ENCODE measurements around the gene PHF23.

The PHF23 gene

DNA sequence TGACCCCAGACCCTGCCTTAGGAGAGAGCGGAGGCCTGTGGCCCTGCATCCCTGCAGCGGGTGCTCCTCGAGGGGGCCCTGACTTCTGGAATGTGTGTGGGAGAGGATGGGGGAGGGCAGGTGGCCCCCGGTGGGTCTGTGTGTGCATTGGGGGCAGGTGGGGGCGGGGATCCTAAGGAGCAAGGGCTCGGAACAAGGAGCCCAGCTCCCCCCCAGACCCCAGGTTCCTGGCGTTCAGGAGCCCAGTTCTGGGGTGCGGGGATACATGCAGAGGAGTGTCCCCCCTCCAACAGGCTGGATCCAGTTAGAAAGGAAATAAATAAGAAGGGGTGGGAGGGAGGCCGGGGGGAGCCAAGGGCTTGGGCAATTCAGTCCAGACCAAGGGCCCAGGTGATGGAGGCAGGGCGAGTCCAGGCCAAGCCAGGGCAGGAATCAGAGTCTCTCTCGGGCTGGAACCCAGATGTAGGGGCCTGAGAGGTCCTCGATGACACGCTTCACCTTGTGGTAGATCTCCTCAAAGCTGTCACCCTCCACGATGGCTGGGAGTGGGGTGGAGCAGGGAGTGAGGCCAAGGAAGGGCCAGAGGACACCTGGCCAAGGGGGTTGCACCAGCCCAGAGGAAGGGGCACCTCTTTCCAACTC is 48.9 kb downstream of the PHF23 start:
- Histone ChIP-seq H3K9me3 (no peaks in the 10 kb centered on the region), H3K27ac (no peak overlapping the region), H3K4me1 (ENCODE audit: control insufficient read depth in 1 of 2, insufficient read depth in 1 of 2, low read depth in 1 of 2, low read length in 1 of 2) (no peaks in the 10 kb centered on the region), H3K27me3 (no peaks in the 10 kb centered on the region), H3K4me3 (ENCODE audit: low read depth in 1 of 2, low read length in 1 of 2) (no peak overlapping the region), H3K36me3 (no peaks in the 10 kb centered on the region)
- TF ChIP-seq, protein P1, sequence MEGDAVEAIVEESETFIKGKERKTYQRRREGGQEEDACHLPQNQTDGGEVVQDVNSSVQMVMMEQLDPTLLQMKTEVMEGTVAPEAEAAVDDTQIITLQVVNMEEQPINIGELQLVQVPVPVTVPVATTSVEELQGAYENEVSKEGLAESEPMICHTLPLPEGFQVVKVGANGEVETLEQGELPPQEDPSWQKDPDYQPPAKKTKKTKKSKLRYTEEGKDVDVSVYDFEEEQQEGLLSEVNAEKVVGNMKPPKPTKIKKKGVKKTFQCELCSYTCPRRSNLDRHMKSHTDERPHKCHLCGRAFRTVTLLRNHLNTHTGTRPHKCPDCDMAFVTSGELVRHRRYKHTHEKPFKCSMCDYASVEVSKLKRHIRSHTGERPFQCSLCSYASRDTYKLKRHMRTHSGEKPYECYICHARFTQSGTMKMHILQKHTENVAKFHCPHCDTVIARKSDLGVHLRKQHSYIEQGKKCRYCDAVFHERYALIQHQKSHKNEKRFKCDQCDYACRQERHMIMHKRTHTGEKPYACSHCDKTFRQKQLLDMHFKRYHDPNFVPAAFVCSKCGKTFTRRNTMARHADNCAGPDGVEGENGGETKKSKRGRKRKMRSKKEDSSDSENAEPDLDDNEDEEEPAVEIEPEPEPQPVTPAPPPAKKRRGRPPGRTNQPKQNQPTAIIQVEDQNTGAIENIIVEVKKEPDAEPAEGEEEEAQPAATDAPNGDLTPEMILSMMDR (IDR thresholded peaks at IDR 0.05) = no peak

DNA sequence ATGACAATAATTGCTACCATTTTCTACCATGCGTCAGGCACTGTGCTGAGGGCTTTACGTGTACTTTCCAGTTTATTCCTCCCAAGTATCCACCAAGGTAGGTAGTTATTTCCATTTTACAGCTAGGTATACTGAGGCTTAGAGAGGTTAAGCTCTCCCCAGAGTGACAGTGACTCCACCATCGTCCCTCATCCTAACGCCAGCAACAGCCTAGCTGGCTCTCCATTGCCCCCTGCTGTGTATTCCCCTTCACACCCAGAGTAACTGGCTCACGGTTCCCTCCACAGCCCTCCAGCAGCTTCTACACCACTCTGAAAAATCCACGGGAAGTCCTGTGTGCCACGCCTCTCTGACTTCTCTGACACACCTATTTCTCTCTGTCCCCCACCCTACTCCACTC is 53.0 kb downstream of the PHF23 start:
- no peaks in the 10 kb centered on the region for H3K9me3 ChIP-seq
- H3K4me1 ChIP-seq (ENCODE audit: control insufficient read depth in 1 of 2, insufficient read depth in 1 of 2, low read depth in 1 of 2, low read length in 1 of 2) = no peaks in the 10 kb centered on the region
- TF ChIP-seq, protein P1 (IDR thresholded peaks at IDR 0.05) = no peak
- no peak overlapping the region for H3K4me3 ChIP-seq (ENCODE audit: low read depth in 1 of 2, low read length in 1 of 2)
- H3K36me3 ChIP-seq = no peaks in the 10 kb centered on the region
- peaks cover 4% of the 10 kb centered on the region for H3K27me3 ChIP-seq
- H3K27ac ChIP-seq = no peak overlapping the region
